ENCODE data around the gene MRPS27.

Gene MRPS27

DNA sequence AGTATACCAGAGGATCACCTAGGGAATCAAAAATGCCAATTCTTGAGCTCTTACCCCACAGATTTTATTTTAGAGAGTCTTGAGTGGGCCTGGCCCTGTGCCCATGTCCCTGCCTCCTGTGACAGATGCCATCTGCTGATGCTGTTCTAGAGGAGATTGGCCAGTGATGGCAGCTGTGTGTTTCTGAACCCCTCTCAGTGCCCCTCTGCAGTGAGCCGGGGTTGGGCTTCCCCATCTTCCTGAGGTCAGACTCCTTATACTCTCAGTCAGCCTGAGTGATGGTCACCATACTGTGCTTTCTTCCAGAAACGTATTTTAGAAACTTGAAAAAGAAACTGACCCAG, 6.2 kb upstream of the MRPS27 start:
- TF ChIP-seq EGR1 (IDR thresholded peaks at IDR 0.05) (no peak), CREB1 (IDR thresholded peaks at IDR 0.05; ENCODE audit: low read depth) (no peak), TCF12 (IDR thresholded peaks at IDR 0.05; ENCODE audit: low read depth) (no peak), EP300 (IDR thresholded peaks at IDR 0.05; ENCODE audit: borderline replicate concordance) (no peak), MAX (IDR thresholded peaks at IDR 0.05) (no peak), TAF1 (IDR thresholded peaks at IDR 0.05; ENCODE audit: low read depth) (no peak), ZBTB7A (IDR thresholded peaks at IDR 0.05; ENCODE audit: low read depth) (no peak), NFIC (IDR thresholded peaks at IDR 0.05) (no peak), TEAD4 (IDR thresholded peaks at IDR 0.05) (no peak), YY1 (IDR thresholded peaks at IDR 0.05; ENCODE audit: low read depth) (no peak), FOXM1 (IDR thresholded peaks at IDR 0.05; ENCODE audit: borderline replicate concordance, low read depth) (no peak), RAD21 (IDR thresholded peaks at IDR 0.05; ENCODE audit: low read depth) (no peak), CEBPB (IDR thresholded peaks at IDR 0.05) (no peak), USF1 (IDR thresholded peaks at IDR 0.05) (no peak)
- TF ChIP-seq, protein P1, sequence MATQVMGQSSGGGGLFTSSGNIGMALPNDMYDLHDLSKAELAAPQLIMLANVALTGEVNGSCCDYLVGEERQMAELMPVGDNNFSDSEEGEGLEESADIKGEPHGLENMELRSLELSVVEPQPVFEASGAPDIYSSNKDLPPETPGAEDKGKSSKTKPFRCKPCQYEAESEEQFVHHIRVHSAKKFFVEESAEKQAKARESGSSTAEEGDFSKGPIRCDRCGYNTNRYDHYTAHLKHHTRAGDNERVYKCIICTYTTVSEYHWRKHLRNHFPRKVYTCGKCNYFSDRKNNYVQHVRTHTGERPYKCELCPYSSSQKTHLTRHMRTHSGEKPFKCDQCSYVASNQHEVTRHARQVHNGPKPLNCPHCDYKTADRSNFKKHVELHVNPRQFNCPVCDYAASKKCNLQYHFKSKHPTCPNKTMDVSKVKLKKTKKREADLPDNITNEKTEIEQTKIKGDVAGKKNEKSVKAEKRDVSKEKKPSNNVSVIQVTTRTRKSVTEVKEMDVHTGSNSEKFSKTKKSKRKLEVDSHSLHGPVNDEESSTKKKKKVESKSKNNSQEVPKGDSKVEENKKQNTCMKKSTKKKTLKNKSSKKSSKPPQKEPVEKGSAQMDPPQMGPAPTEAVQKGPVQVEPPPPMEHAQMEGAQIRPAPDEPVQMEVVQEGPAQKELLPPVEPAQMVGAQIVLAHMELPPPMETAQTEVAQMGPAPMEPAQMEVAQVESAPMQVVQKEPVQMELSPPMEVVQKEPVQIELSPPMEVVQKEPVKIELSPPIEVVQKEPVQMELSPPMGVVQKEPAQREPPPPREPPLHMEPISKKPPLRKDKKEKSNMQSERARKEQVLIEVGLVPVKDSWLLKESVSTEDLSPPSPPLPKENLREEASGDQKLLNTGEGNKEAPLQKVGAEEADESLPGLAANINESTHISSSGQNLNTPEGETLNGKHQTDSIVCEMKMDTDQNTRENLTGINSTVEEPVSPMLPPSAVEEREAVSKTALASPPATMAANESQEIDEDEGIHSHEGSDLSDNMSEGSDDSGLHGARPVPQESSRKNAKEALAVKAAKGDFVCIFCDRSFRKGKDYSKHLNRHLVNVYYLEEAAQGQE (IDR thresholded peaks at IDR 0.05; ENCODE audit: low read depth), result no peak

DNA sequence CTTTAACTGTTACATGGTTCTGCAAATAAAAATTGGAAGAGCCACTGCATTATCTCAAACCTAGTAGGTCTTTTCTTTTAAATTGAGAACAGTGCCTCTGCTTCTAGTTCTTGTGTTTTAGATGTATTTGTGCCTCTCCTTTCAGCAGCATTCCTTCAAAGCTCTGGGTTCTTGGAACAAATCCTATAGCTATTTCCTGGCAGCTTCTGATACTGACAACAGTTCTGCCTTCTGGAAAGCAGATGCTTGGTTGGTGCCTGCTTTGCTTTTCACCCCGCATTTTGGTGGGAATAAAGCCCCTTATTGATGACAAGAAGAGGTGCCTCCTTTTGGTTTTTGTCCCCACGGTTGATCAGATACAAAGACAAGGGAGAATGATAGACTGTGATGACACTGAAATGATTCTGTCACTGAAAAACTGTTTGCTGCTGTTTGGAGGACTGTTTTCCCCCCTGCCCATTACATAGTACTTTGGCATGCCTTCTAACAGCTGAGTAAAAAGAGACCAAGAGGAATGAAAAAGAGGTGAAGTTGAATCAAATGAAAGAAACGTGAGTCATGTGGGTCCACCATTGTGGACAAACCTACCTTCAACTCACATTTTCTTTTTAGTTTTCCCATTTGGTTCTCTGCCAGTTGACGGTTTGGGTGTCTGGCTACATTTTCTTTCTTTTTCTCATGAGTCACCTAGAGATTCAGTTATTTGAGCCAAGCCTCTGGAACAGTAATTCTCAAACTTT, 5.7 kb upstream of the MRPS27 start:
- no peak for TF ChIP-seq FOXM1 (IDR thresholded peaks at IDR 0.05; ENCODE audit: borderline replicate concordance, low read depth)
- TF ChIP-seq TEAD4 (IDR thresholded peaks at IDR 0.05), result no peak
- no peak for TF ChIP-seq CREB1 (IDR thresholded peaks at IDR 0.05; ENCODE audit: low read depth)
- TF ChIP-seq, protein P1 (IDR thresholded peaks at IDR 0.05; ENCODE audit: low read depth), result no peak
- TF ChIP-seq EGR1 (IDR thresholded peaks at IDR 0.05), result no peak
- TF ChIP-seq CEBPB (IDR thresholded peaks at IDR 0.05), result no peak
- no peak for TF ChIP-seq NFIC (IDR thresholded peaks at IDR 0.05)

- TF ChIP-seq FOXM1 (IDR thresholded peaks at IDR 0.05; ENCODE audit: borderline replicate concordance, low read depth), result no peak
- TF ChIP-seq NFIC (IDR thresholded peaks at IDR 0.05), result no peak
- TF ChIP-seq, protein P1 (IDR thresholded peaks at IDR 0.05; ENCODE audit: low read depth), result no peak
- no peak for TF ChIP-seq TAF1 (IDR thresholded peaks at IDR 0.05; ENCODE audit: low read depth)
- TF ChIP-seq EP300 (IDR thresholded peaks at IDR 0.05; ENCODE audit: borderline replicate concordance), result no peak
- no peak for TF ChIP-seq RAD21 (IDR thresholded peaks at IDR 0.05; ENCODE audit: low read depth)
- no peak for TF ChIP-seq USF1 (IDR thresholded peaks at IDR 0.05)
- no peak for TF ChIP-seq CEBPB (IDR thresholded peaks at IDR 0.05)
- no peak for TF ChIP-seq TCF12 (IDR thresholded peaks at IDR 0.05; ENCODE audit: low read depth)
- no peak for TF ChIP-seq CREB1 (IDR thresholded peaks at IDR 0.05; ENCODE audit: low read depth)
- no peak for TF ChIP-seq EGR1 (IDR thresholded peaks at IDR 0.05)
- no peak for TF ChIP-seq MAX (IDR thresholded peaks at IDR 0.05)
- TF ChIP-seq ZBTB7A (IDR thresholded peaks at IDR 0.05; ENCODE audit: low read depth), result no peak
- TF ChIP-seq TEAD4 (IDR thresholded peaks at IDR 0.05), result no peak
- TF ChIP-seq YY1 (IDR thresholded peaks at IDR 0.05; ENCODE audit: low read depth), result no peak
Measured at GRCh38 chr5:72324189-72324825, 4.3 kb upstream of the MRPS27 start.

DNA sequence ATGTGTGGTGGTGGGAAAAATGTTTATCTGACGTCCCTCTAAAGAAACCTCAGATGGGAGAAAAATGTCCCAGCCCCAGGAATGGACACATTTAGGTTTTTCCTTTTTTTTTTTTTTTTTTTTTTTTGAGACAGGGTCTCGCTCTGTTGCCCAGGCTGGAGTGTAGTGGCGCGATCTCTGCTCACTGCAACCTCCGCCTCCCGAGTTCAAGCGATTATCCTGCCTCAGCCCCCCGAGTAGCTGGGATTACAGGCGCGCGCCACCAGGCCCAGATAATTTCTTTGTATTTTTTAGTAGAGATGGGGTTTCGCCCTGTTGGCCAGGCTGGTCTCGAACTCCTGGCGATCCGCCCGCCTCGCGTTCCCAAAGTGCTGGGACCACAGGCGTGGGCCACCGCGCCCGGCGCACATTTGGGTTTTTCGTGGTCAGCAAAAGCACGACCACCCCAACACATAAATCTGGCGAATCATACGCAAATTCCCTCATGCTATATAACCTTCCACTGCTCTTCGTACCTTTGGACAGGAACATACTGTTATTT, 535 bp downstream of the MRPS27 start:
- TF ChIP-seq NFIC (IDR thresholded peaks at IDR 0.05), result 0 out of 2 replicates have a peak, but pooled peaks have one; percentile 3

Data from Ishikawa (cell line).